HepG2 (cell line): ENCODE measurements around the gene UBFD1. TPM values are rescaled to one million over a fixed set of nuclear protein-coding genes. Genes with fewer than 3 reads are reported as not detected.

Experiments used
- ESRRA ChIP-seq: sonication (generic); formaldehyde crosslinking; IDR thresholded peaks from 2 replicates; pipeline ENCODE4 v1.5.1; 2020; ENCODE audit warnings: mild to moderate bottlenecking, low read depth, missing genetic modification reagents
- FOXM1 ChIP-seq: sonication (generic); formaldehyde crosslinking; IDR thresholded peaks from 2 replicates; pipeline ENCODE4 v1.5.0; 2020; ENCODE audit warnings: missing genetic modification reagents
- FOXO1 ChIP-seq: sonication (generic); formaldehyde crosslinking; IDR thresholded peaks from 2 replicates; pipeline ENCODE4 v1.4.0; 2020; ENCODE audit warnings: missing genetic modification reagents
- KAT2B ChIP-seq: fragments of 150-350 bp; IDR thresholded peaks from 2 replicates; pipeline ENCODE4 v1.6.1; 2014; ENCODE audit warnings: low read depth, low read length, borderline replicate concordance
- NR2F2 ChIP-seq: IDR thresholded peaks from 2 replicates; pipeline ENCODE4 v1.6.1; 2012; ENCODE audit warnings: low read depth, inconsistent platforms, borderline replicate concordance
- PAF1 ChIP-seq: IDR thresholded peaks from 2 replicates; pipeline ENCODE4 v1.6.1; 2016; ENCODE audit warnings: missing genetic modification reagents, missing compliant biosample characterization
- SP1 ChIP-seq, 2 experiments: fragments of 450-650 bp in 1 of 2; sonication (generic) in 1 of 2; formaldehyde crosslinking in 1 of 2; IDR thresholded peaks; 2 replicates each; pipeline versions ENCODE4 v1.4.0 to v1.6.1; 2016 to 2020; ENCODE audit warnings: missing genetic modification reagents in 1 of 2
- ZBTB38 ChIP-seq: sonication (generic); formaldehyde crosslinking; IDR thresholded peaks from 2 replicates; pipeline ENCODE4 v1.5.1; 2020; ENCODE audit warnings: mild to moderate bottlenecking, missing genetic modification reagents
- ZFP1 ChIP-seq: IDR thresholded peaks from 2 replicates; pipeline ENCODE4 v1.6.1; 2016
- ZFP36L1 ChIP-seq: sonication (generic); formaldehyde crosslinking; IDR thresholded peaks from 2 replicates; pipeline ENCODE4 v1.8.0; 2022; ENCODE audit warnings: mild to moderate bottlenecking, missing genetic modification reagents, moderate library complexity
- ZNF616 ChIP-seq: sonication (generic); formaldehyde crosslinking; IDR thresholded peaks from 2 replicates; pipeline ENCODE4 v1.5.0; 2020; ENCODE audit warnings: low read depth, mild to moderate bottlenecking, missing genetic modification reagents
- ZNF746 ChIP-seq: sonication (generic); formaldehyde crosslinking; IDR thresholded peaks from 2 replicates; pipeline ENCODE4 v1.8.0; 2022; ENCODE audit warnings: mild to moderate bottlenecking, missing genetic modification reagents
- polyA plus RNA-seq, 8 experiments: library from polyadenylated mRNA; depleted of rRNA in 3 of 8; stranded (reverse) in 7 of 8; unstranded in 1 of 8; fragments of >200 nt; fragmentation: Illumina TruSeq in 4 of 8; extraction: Trizol in 4 of 8; gene quantifications; 2 replicates each; pipeline versions ENCODE4 v1.2.1 to v1.2.3, GENCODE V29; 2011 to 2016; ENCODE audit warnings: low read depth in 4 of 8, missing spikeins in 1 of 8, mixed read lengths in 1 of 8; ENCODE audit not compliant: insufficient read depth in 1 of 8
- total RNA-seq, 5 experiments: library from RNA; depleted of rRNA; stranded (reverse); fragments of >200 nt; fragmentation: Illumina TruSeq; extraction: Trizol; gene quantifications; 2 replicates each; pipeline ENCODE4 v1.2.3, GENCODE V29; 2016; ENCODE audit warnings: low read depth in 1 of 5
- TF ChIP-seq, protein P1 (sequence below): IDR thresholded peaks from 2 replicates; pipeline ENCODE4 v1.6.1; 2016; ENCODE audit warnings: low read depth, control low read depth
- TF ChIP-seq, protein P2 (sequence below): sonication (generic); formaldehyde crosslinking; IDR thresholded peaks from 2 replicates; pipeline ENCODE4 v1.5.1; 2020; ENCODE audit warnings: missing genetic modification reagents, mild to moderate bottlenecking, borderline replicate concordance
- TF ChIP-seq, protein P3 (sequence below): sonication (generic); formaldehyde crosslinking; IDR thresholded peaks from 2 replicates; pipeline ENCODE4 v1.5.1; 2020; ENCODE audit warnings: missing genetic modification reagents, mild to moderate bottlenecking, borderline replicate concordance
- TF ChIP-seq, protein P4 (sequence below): sonication (generic); formaldehyde crosslinking; IDR thresholded peaks from 2 replicates; pipeline ENCODE4 v1.4.0; 2020; ENCODE audit warnings: low read depth, mild to moderate bottlenecking, missing genetic modification reagents
- TF ChIP-seq, protein P5 (sequence below), 2 experiments: sonication (generic) in 1 of 2; formaldehyde crosslinking in 1 of 2; IDR thresholded peaks; 2 replicates each; pipeline versions ENCODE4 v1.4.0 to v1.6.1; 2018 to 2020; ENCODE audit warnings: missing genetic modification reagents in 2 of 2, borderline replicate concordance in 1 of 2, low read depth in 1 of 2, mild to moderate bottlenecking in 1 of 2, missing biosample characterization in 1 of 2
- TF ChIP-seq, protein P6 (sequence below): sonication (generic); formaldehyde crosslinking; IDR thresholded peaks from 2 replicates; pipeline ENCODE4 v1.4.0; 2020; ENCODE audit warnings: mild to moderate bottlenecking, low read depth, missing genetic modification reagents
- TF ChIP-seq, protein P7 (sequence below): sonication (generic); formaldehyde crosslinking; IDR thresholded peaks from 2 replicates; pipeline ENCODE4 v1.8.1; 2023; ENCODE audit warnings: missing genetic modification reagents, mild to moderate bottlenecking, borderline replicate concordance

The UBFD1 gene
- total and polyA plus RNA-seq, 2 of the 13 experiments (the other 11 are each of a cell fraction or from before 2014, with no cell fraction given) = 100 to 111 TPM

DNA sequence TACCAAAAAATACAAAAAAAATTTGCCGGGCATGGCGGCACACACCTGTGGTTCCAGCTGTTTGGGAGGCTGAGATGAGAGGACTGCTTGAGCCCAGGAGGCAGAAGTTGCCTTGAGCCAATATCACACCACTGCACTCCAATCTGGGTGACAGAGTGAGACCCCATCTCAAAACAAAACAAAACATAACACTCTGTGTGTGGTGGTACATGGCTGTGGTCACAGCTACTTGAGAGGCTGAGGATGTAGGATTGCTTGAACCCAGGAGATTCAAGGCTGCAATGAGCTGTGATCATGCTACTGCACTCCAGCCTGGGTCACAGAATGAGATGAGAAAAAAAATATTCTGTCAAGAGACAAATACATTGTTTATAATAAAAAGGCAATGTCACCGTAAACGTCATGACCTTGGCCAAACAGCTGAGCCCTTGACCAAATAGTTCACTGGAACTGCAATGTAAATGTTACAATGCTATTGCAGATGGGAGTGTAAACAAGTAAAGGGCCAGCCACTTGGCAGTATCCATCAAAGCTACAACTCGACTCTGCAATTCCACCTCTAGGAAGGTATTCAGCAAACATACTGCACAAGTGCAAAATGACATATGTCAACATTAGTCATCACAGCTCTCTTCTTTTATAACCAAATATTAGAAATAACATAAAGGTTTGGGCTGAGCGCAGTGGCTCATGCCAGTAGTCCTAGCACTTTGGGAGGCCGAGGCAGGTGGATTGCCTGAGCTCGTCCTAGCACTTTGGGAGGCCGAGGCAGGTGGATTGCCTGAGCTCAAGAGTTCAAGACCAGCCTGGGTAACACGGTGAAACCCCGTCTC lies 17.3 kb upstream of the UBFD1 start (continued):
- TF ChIP-seq, protein P1, sequence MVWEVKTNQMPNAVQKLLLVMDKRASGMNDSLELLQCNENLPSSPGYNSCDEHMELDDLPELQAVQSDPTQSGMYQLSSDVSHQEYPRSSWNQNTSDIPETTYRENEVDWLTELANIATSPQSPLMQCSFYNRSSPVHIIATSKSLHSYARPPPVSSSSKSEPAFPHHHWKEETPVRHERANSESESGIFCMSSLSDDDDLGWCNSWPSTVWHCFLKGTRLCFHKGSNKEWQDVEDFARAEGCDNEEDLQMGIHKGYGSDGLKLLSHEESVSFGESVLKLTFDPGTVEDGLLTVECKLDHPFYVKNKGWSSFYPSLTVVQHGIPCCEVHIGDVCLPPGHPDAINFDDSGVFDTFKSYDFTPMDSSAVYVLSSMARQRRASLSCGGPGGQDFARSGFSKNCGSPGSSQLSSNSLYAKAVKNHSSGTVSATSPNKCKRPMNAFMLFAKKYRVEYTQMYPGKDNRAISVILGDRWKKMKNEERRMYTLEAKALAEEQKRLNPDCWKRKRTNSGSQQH (CRISPR knock-in tag) = peak; percentile 69; the same call in 1 of the 2 replicates
- TF ChIP-seq, protein P2, sequence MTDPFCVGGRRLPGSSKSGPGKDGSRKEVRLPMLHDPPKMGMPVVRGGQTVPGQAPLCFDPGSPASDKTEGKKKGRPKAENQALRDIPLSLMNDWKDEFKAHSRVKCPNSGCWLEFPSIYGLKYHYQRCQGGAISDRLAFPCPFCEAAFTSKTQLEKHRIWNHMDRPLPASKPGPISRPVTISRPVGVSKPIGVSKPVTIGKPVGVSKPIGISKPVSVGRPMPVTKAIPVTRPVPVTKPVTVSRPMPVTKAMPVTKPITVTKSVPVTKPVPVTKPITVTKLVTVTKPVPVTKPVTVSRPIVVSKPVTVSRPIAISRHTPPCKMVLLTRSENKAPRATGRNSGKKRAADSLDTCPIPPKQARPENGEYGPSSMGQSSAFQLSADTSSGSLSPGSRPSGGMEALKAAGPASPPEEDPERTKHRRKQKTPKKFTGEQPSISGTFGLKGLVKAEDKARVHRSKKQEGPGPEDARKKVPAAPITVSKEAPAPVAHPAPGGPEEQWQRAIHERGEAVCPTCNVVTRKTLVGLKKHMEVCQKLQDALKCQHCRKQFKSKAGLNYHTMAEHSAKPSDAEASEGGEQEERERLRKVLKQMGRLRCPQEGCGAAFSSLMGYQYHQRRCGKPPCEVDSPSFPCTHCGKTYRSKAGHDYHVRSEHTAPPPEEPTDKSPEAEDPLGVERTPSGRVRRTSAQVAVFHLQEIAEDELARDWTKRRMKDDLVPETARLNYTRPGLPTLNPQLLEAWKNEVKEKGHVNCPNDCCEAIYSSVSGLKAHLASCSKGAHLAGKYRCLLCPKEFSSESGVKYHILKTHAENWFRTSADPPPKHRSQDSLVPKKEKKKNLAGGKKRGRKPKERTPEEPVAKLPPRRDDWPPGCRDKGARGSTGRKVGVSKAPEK (CRISPR knock-in tag) = no peak
- TF ChIP-seq, protein P3, sequence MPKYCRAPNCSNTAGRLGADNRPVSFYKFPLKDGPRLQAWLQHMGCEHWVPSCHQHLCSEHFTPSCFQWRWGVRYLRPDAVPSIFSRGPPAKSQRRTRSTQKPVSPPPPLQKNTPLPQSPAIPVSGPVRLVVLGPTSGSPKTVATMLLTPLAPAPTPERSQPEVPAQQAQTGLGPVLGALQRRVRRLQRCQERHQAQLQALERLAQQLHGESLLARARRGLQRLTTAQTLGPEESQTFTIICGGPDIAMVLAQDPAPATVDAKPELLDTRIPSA (CRISPR knock-in tag) = no peak
- TF ChIP-seq, protein P4, sequence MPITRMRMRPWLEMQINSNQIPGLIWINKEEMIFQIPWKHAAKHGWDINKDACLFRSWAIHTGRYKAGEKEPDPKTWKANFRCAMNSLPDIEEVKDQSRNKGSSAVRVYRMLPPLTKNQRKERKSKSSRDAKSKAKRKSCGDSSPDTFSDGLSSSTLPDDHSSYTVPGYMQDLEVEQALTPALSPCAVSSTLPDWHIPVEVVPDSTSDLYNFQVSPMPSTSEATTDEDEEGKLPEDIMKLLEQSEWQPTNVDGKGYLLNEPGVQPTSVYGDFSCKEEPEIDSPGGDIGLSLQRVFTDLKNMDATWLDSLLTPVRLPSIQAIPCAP (CRISPR knock-in tag) = no peak; the same call in 1 of the 2 replicates
- TF ChIP-seq ZFP36L1 (peak; percentile 98), ZNF616 (CRISPR knock-in tag) (no peak), NR2F2 (peak; percentile 90), ESRRA (CRISPR knock-in tag) (peak; percentile 99), FOXO1 (CRISPR knock-in tag) (peak; percentile 100), ZNF746 (0 out of 2 replicates have a peak, but pooled peaks have one; percentile 71), ZBTB38 (no peak), PAF1 (no peak), ZFP1 (CRISPR knock-in tag) (peak; percentile 97), FOXM1 (no peak), SP1 (IDR thresholded peaks at IDR 0.05) (no peak), SP1 (CRISPR knock-in tag; IDR thresholded peaks at IDR 0.05) (peak; percentile 50; the same call in 1 of the 2 replicates), KAT2B (no peak)
- TF ChIP-seq, protein P5, sequence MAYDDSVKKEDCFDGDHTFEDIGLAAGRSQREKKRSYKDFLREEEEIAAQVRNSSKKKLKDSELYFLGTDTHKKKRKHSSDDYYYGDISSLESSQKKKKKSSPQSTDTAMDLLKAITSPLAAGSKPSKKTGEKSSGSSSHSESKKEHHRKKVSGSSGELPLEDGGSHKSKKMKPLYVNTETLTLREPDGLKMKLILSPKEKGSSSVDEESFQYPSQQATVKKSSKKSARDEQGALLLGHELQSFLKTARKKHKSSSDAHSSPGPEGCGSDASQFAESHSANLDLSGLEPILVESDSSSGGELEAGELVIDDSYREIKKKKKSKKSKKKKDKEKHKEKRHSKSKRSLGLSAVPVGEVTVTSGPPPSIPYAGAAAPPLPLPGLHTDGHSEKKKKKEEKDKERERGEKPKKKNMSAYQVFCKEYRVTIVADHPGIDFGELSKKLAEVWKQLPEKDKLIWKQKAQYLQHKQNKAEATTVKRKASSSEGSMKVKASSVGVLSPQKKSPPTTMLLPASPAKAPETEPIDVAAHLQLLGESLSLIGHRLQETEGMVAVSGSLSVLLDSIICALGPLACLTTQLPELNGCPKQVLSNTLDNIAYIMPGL (CRISPR knock-in tag; IDR thresholded peaks at IDR 0.05; ENCODE audit: borderline replicate concordance in 1 of 2, low read depth in 1 of 2) = peak; percentile 52 to 84; a peak in 2 of 4 replicates
- TF ChIP-seq, protein P6, sequence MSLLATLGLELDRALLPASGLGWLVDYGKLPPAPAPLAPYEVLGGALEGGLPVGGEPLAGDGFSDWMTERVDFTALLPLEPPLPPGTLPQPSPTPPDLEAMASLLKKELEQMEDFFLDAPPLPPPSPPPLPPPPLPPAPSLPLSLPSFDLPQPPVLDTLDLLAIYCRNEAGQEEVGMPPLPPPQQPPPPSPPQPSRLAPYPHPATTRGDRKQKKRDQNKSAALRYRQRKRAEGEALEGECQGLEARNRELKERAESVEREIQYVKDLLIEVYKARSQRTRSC (CRISPR knock-in tag) = no peak
- TF ChIP-seq, protein P7, sequence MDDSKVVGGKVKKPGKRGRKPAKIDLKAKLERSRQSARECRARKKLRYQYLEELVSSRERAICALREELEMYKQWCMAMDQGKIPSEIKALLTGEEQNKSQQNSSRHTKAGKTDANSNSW (CRISPR knock-in tag) = no peak
